ENCODE data around the gene CMYA5.
"Not testable (repeated sequence)": the region's sequence is repeated elsewhere in the genome, so short reads cannot be mapped to it uniquely, and the experiment has no call there.

The CMYA5 gene

DNA sequence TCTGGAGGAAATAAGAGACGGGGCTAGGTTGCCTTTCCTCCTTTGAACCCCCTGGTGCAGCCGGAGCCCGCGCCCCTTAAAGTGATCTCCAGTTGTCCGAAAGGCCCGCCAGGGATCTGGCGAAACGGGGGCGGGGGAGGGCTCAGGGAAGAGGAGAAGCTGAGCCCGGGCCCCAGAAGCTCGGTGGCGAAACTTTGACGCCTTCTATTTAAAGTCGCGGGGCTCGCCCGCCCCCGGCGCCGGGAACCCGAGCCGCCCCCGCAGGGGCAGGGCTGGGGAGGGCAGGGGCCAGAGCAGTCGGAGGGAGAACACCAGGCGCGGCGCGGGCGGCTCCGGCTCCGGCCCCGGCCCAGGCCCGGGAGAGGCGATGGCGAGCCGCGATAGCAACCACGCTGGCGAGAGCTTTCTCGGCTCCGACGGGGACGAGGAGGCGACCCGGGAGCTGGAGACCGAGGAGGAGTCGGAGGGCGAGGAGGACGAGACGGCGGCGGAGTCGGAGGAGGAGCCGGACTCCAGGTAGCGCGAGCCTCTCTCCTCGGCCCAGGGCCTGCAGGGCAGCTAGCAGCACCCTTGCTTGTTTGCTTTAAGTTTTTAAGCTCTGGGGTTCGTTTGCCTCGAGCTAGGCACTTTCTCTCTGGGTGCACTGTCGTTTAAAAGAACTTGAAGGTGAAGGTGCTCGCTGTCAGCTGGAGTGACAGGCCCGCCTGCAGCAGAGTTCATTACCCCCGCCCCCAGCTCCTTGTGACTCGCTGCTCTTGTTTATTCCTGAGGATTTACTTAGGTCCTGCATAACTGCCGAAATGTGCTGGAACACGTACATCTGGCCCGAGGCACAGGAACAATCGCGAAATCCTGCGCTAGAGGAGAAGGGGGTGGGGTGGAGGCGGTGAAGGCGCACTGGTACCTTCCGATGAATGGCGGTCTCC, at the start of gene CMYA5:
CMYA5 (plus strand) TSS at position 296 of the 926 bp plus-strand sequence; CDS start at position 368, 72 bp downstream.
- DNase-seq (ENCODE audit: low read depth in 2 of 2): no peak

- no peak for DNase-seq (ENCODE audit: low read depth in 2 of 2)
These were observed 49.0 kb upstream of the CMYA5 start for GRCh38 chr5:79640571-79641055.

- DNase-seq (ENCODE audit: low read depth in 2 of 2): no peak
These were observed 48.2 kb upstream of the CMYA5 start for GRCh38 chr5:79641414-79641813.

DNA sequence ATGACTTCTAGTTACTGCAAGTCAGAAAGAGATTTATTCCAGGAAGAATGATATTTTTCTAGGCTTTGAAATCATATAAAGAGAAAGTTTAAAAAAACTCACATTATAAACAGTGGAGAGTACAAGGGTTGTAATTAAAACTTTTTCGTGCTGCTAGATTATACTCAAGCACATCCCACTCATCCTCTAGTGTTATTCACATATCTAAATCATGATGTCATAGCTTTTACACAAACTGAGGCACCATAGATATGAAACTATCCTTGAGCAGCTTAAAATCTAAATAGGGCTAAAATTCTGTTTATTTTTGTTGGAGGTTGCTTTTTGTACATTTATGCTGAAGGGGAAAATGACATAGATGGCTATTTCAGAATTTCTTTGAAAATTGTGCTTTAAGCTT, 47.4 kb upstream of the CMYA5 start:
- no peak for DNase-seq (ENCODE audit: low read depth in 2 of 2)

DNA sequence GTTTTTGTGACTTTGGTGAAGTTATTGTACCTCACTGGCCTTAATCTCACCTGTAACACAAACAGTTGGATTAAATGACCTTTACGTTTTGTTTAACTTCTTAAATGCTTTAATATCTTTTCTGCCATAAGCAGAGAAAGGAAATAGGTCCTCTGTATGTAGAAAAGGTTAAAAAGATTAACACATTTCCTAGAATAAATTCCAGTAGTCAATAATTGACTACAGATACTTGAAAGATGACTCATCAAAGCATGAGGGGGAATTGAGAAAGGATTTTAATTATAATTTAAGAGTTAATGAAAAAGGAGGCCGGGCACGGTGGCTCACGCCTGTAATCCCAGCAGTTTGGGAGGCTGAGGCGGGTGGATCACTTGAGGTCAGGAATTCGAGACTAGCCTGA, 35.8 kb upstream of the CMYA5 start:
- DNase-seq (ENCODE audit: low read depth in 2 of 2): no peak

- no peak for DNase-seq (ENCODE audit: low read depth in 2 of 2)
These were observed 26.4 kb upstream of the CMYA5 start for GRCh38 chr5:79663212-79663611.

GRCh38 chr5:79666758-79667157, 22.9 kb upstream of the CMYA5 start:
- DNase-seq (ENCODE audit: low read depth in 2 of 2): no peak

DNA sequence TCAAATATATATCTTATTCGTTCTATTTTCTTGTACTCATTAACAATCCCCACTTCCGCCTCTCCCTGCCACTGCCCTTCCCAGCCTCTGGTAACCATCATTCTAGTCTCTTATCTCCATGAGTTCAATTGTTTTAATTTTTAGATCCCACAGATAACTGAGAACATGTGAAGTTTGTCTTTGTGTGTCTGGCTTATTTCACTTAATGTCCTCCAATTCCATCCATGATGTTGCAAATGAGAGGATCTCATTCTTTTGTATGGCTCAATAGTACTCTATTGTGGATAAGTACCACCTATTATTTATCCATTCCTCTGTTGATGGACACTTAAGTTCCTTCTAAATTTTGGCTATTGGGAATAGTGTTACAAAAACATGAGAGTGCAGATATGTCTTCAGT, 17.2 kb upstream of the CMYA5 start:
- DNase-seq (ENCODE audit: low read depth in 2 of 2): no peak

DNA sequence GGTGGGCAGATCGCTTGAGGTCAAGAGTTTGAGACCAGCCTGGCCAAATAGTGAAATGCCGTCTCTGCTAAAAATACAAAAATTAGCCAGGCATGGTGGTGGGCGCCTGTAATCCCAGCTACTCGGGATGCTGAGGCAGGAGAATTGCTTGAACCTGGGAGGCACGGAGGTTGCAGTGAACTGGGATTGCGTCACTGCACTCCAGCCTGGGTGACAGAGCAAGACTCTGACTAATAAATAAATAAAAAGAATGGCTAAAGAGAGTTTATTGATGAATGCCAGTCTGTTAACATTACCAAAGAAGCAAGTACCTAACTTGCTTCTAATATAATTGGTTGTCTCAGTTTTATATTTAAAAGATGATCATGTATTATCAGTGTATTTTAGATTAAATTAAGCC, 13.3 kb upstream of the CMYA5 start:
- not testable (repeated sequence) for DNase-seq (ENCODE audit: low read depth in 2 of 2)

DNA sequence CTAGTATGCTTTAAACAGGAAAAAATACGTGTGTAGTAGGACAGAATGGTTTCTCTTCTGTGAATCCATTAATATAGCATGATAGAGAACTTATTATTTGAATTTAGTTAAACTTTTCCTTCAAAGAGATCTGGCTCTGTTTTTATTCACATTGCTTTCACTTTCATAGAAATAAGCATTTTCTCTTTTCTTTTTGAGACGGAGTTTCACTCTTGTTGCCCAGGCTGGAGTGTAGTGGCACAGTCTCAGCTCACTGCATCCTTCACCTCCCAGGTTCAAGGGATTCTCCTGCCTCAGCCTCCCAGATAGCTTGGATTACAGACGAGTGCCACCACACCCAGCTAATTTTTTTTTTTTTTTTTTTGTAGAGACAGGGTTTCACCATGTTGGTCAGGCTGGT, 7.5 kb upstream of the CMYA5 start:
- not testable (repeated sequence) for DNase-seq (ENCODE audit: low read depth in 2 of 2)

GRCh38 chr5:79684782-79685181, 4.9 kb upstream of the CMYA5 start:
- DNase-seq (ENCODE audit: low read depth in 2 of 2): no peak

GRCh38 chr5:79685627-79686026, 4.0 kb upstream of the CMYA5 start:
- DNase-seq (ENCODE audit: low read depth in 2 of 2): no peak

DNA sequence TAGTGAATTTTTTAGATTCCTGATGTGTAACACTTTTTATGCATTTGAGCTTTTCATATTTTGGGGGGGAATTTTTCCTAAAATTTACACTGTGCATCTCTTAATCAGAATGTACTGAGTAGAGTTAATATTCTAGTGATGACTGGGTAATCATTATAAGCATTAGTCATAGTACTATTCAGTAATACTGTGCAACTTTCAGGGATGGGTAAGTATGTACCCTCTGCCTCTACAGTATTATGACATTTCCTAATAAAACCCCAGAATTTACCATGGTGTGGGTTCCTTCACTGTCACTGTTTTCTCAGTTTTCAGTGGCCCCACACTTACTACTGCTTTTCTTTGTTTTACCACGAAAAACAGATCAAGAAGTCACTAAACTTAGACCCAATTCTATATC, 2.8 kb upstream of the CMYA5 start:
- DNase-seq (ENCODE audit: low read depth in 2 of 2): no peak

DNA sequence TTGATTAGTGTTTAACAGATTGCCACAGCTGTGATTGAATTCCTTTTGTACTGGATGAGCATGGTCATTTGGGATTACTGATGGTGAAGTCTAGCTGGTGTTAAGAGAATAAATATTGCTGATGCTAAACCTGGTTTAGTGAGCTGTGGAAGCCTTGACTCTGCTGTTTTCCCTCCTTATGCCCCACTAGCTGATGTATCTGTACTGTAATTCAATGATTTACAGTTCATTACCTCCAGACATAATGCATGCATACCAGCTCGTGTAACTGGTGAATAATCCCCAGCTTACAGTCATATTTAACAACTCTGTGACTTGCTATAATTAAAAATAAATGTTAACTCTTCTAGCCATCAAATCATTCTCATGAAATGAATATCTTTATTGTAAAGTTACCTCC, 1.7 kb upstream of the CMYA5 start:
- no peak for DNase-seq (ENCODE audit: low read depth in 2 of 2)

DNA sequence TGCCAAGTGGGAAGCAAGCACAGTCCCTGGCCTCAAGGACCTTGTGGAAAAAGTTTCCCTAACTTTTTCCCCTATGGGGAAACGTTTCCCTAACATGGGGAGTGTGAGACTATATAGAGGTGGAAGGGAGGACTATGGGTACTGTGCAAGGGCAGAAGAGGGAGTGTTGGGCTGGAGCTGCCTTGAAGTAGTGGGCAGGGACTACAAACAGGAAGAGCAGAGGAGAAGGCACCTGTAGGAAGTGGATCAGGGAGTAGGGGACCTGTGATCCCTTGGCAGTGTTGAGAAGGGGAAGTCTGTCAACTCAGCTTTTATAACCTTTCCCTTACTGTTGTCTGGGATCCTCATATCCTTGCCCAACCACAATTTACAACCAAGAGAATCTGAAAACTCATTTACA, 1.4 kb downstream of the CMYA5 start:
- DNase-seq (ENCODE audit: low read depth in 2 of 2): no peak

GRCh38 chr5:79692596-79692995, 3.0 kb downstream of the CMYA5 start:
- no peak for DNase-seq (ENCODE audit: low read depth in 2 of 2)

DNA sequence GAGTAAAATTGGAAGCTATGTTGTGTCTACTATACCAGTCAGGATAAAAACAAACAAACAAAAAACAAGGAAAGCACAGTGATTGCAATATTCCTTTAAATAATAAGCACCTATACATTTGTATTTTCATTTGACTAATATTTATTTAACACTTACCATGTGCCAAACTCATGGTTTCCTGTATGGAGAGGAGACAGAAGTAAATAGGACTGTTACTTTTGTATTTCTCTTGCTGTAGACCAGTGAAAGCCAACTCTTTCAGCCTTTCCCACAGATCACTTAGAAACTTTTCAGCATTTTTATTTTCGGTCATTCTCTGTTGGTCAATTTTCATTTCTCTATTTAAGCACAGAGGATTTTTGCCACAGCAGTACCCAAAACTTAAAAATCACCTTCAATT, 4.5 kb downstream of the CMYA5 start:
- DNase-seq (ENCODE audit: low read depth in 2 of 2): no peak

DNA sequence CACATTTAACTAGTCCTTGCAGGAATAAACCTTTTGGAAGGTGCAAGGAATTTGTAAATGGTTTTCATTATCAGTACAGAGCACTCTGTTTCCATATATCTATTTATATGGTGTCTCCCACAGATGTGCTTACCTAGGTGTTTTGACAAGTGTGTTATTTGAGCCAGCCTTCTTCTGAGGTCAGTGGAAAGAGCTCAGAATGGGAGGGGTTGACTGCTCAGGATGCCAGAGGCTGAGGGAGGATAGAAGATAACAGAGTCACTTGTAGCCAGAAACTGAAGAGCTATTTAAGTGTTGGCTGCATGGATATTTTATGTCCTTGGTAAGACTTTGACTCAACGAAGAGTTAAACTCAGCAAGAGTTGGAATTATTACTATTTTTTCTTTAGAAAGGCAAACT, 5.0 kb downstream of the CMYA5 start:
- DNase-seq (ENCODE audit: low read depth in 2 of 2): no peak

GRCh38 chr5:79695526-79695925, 5.9 kb downstream of the CMYA5 start:
- no peak for DNase-seq (ENCODE audit: low read depth in 2 of 2)

DNA sequence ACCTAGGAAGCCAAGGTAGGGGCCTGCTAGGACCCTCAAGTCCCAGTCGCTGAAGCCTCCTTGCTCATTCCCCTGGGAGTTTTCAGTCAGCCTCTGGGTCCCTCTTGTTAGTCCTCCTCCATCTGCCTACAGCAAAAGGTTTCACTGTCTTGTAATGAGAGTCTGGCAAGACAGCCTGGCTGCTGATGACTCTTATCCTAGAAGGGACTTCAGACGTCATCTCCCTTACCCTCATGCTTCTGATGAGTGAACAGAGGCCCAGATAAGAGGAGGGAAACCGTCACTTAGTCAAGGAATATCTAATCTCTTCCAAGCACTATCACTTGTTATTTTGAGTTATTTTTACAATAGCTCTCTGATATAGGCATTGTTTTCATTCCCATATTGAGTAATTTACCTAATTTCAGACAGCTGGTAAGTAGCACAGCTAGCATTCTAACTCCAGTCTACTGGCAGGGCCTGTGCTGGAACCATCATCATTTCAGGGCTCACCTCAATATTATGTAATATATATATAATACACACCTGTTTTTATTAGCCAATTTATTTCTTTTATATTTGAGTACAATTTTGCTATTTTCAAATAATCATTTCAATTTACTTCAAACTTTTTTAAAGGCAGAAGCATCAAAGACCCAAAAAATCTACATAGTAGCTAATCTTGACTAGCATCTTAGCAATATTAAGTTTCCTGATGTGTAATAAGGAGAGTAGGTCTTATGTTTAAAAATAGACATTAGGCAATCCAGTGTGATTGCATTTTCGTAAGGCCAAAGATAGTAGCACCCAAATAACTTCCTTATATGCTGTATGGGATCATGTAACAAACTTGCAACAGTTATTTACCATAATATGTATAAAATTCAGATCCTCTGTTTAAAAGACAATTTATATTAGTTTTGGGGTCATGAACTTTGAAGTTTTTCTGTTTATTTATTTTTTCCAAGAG, 7.9 kb downstream of the CMYA5 start:
- no peak for DNase-seq (ENCODE audit: low read depth in 2 of 2)

GRCh38 chr5:79699763-79700400, 10.2 kb downstream of the CMYA5 start:
- no peak for DNase-seq (ENCODE audit: low read depth in 2 of 2)
